ENCODE data around the gene MYDGF. TPM values are rescaled to one million over a fixed set of nuclear protein-coding genes. Genes with fewer than 3 reads are reported as not detected.

MYDGF gene
- total RNA-seq, 6 experiments from 2014 or later: 266 to 322 (median 283) TPM

DNA sequence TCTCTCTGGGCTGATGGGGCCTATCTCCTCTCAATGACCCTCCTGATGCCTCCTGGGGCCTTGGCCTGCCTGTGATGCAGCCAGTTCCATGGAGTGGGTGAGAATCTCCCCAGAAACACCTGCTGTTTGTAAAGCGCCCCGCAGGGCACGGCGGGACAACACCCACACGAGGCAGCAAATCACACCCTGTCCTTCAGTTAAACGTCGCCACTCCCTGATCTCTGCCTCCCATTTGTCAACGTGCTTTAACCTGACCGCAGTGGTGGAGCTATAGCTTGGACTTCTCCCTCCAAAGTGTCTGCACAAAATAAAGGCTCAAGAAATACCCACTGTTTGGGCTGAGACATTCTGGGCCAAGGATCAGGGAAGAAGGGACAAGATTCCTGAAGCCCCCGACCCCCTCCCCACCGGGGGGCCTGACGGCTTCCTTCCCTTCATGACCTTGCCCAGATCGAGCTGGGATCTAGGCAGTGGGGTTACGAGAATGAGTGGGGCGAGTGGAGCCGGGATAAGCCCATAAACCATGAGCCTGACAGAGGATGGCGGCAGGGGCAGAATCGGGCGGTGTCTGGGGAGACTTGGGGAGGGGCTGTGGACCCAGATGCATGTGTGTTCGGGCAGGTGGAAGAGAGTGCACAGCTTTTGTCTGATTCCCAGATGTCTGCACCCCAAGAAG is 8.0 kb downstream of the MYDGF start:
- Mint-ChIP-seq H3K27ac (0 out of 2 replicates have a peak overlapping the region, but pooled peaks have one; percentile 17), H3K4me3 (no peak overlapping the region), H3K36me3 (ENCODE audit: low read depth) (peaks cover 16% of the 10 kb centered on the region), H3K27me3 (ENCODE audit: insufficient read depth) (no peaks in the 10 kb centered on the region; the same call in 1 of the 2 replicates), H3K4me1 (ENCODE audit: low read depth) (peaks cover 6% of the 10 kb centered on the region), H3K9me3 (no peaks in the 10 kb centered on the region)
- no peak for DNase-seq
- TF ChIP-seq, protein P1, sequence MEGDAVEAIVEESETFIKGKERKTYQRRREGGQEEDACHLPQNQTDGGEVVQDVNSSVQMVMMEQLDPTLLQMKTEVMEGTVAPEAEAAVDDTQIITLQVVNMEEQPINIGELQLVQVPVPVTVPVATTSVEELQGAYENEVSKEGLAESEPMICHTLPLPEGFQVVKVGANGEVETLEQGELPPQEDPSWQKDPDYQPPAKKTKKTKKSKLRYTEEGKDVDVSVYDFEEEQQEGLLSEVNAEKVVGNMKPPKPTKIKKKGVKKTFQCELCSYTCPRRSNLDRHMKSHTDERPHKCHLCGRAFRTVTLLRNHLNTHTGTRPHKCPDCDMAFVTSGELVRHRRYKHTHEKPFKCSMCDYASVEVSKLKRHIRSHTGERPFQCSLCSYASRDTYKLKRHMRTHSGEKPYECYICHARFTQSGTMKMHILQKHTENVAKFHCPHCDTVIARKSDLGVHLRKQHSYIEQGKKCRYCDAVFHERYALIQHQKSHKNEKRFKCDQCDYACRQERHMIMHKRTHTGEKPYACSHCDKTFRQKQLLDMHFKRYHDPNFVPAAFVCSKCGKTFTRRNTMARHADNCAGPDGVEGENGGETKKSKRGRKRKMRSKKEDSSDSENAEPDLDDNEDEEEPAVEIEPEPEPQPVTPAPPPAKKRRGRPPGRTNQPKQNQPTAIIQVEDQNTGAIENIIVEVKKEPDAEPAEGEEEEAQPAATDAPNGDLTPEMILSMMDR (IDR thresholded peaks at IDR 0.05): no peak

DNA sequence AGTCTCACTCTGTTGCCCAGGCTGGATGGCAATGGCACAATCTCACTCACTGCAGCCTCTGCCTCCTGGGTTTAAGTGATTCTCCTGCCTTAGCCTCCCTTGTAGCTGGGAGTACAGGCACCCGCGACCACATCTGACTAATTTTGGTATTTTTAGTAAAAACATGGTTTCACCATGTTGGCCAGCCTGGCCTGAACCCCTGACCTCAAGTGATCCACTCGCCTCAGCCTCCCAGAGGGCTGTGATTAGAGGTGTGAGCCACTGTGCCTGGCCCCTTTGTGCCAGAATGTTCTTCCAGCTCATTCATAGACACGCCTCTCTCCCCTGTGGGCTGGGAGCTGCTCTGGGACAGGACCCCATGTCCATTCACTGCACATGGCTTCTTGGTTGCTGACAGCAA is 9.1 kb downstream of the MYDGF start:
- H3K4me1 Mint-ChIP-seq (ENCODE audit: low read depth): peaks cover 6% of the 10 kb centered on the region
- H3K27me3 Mint-ChIP-seq (ENCODE audit: insufficient read depth): no peaks in the 10 kb centered on the region; the same call in 1 of the 2 replicates
- H3K4me3 Mint-ChIP-seq: no peak overlapping the region
- no peaks in the 10 kb centered on the region for H3K9me3 Mint-ChIP-seq
- peak overlapping the region; percentile 33; the same call in 1 of the 2 replicates for H3K27ac Mint-ChIP-seq
- TF ChIP-seq, protein P1 (IDR thresholded peaks at IDR 0.05): no peak
- no peak for DNase-seq
- peaks cover 16% of the 10 kb centered on the region for H3K36me3 Mint-ChIP-seq (ENCODE audit: low read depth)

DNA sequence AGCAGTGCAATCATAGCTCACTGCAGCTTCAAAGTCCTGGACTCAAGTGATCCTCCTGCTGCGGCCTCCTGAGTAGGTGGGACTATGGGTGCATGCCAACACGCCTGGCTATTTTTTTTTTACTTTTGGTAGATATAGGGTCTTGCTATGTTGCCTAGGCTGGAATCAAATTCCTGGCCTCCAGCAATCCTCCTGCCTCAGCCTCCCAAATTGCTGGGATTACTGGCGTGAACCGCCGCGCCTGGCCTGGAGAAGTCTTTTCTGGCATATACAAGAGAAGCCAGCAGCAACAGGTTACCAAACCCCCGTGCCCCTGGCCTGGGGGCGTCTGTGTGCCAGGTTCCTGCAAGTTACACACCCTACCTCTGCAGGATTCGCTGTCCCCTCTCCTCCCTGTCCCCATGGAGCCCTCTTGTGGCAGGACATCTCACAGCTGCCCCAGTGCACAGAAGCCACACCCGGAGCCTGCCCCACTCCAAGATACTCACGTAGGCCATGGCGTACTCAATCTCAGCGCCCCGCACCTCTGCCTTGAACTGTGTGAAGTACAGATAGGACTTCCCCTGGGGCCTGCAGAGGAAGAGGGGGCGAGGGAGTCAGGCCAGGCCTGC is 9.9 kb downstream of the MYDGF start:
- TF ChIP-seq, protein P1 (IDR thresholded peaks at IDR 0.05): peak; percentile 56
- Mint-ChIP-seq H3K4me3 (no peak overlapping the region), H3K36me3 (ENCODE audit: low read depth) (peaks cover 16% of the 10 kb centered on the region), H3K27me3 (ENCODE audit: insufficient read depth) (no peaks in the 10 kb centered on the region; the same call in 1 of the 2 replicates), H3K27ac (no peak overlapping the region), H3K4me1 (ENCODE audit: low read depth) (peaks cover 6% of the 10 kb centered on the region), H3K9me3 (no peaks in the 10 kb centered on the region)
- DNase-seq: no peak

DNA sequence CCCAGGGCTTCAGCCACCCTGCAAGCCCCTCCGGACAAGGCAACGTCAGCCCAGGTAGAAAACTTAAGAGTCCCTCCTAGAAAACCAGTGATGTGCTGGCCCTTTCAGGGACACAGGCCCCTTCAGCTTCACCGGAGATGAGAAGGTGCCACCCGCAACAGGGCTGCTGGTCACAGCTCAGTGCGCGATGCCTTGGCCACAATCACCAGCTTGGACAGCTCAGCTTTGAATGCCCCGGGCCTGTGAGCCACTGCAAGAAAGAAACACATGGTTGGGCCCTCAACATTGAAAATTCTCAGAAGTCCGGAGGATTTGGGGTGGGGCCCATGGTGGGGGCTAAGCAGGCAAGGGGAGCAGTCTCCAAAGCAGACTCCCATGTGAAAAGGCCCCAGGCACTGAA is 12.3 kb downstream of the MYDGF start:
- no peaks in the 10 kb centered on the region for H3K9me3 Mint-ChIP-seq
- H3K4me1 Mint-ChIP-seq (ENCODE audit: low read depth): peaks cover 6% of the 10 kb centered on the region
- H3K27ac Mint-ChIP-seq: no peak overlapping the region

DNA sequence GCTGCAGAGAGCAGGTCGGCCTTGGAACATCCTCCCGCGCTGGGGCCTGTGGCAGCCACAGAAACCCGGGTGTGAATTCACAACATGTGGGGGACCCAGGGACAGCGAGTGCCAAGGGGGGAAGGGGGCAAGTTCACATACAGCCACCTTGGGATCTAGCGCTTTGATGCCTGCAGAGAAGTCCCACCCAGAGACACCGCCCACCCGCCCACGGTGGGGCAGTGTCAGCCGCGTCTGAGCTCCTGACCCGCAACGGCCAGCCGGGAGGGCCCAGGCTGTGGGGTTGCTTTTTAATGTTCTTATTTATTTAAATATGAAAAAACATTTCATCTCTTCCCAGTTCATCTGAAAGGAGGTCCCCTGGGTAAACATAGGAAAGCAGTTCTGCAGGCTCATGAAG is 12.9 kb downstream of the MYDGF start:
- H3K4me3 Mint-ChIP-seq: no peak overlapping the region
- H3K27me3 Mint-ChIP-seq (ENCODE audit: insufficient read depth): no peaks in the 10 kb centered on the region; the same call in 1 of the 2 replicates
- H3K9me3 Mint-ChIP-seq: no peaks in the 10 kb centered on the region
- TF ChIP-seq, protein P1 (IDR thresholded peaks at IDR 0.05): no peak
- peaks cover 26% of the 10 kb centered on the region for H3K36me3 Mint-ChIP-seq (ENCODE audit: low read depth)
- H3K27ac Mint-ChIP-seq: no peak overlapping the region
- no peak for DNase-seq
- H3K4me1 Mint-ChIP-seq (ENCODE audit: low read depth): peaks cover 6% of the 10 kb centered on the region

More for the DNA sequence above, 12.3 kb downstream of the MYDGF start:
- Mint-ChIP-seq H3K27me3 (ENCODE audit: insufficient read depth) (no peaks in the 10 kb centered on the region; the same call in 1 of the 2 replicates), H3K4me3 (no peak overlapping the region), H3K36me3 (ENCODE audit: low read depth) (peaks cover 26% of the 10 kb centered on the region)
- no peak for DNase-seq
- TF ChIP-seq, protein P1 (IDR thresholded peaks at IDR 0.05): no peak

Data from HFFc6 (cell line).